GM12865 (cell line): ENCODE measurements around the gene FOXP1.

Source experiments
- DNase-seq: peaks from one replicate; pipeline ENCODE4 v3.0.0; 2010; ENCODE audit warnings: low read depth
- H3K4me3 ChIP-seq: 2 replicates; pipeline ENCODE4 v1.5.1; 2011; ENCODE audit warnings: mild to moderate bottlenecking, low read depth, low read length, control low read depth
- CTCF ChIP-seq: IDR thresholded peaks from 2 replicates; pipeline ENCODE4 v1.5.1; 2011; ENCODE audit warnings: low read length, control low read depth, low read depth, inconsistent platforms; ENCODE audit not compliant: insufficient read depth; ENCODE audit errors: missing control alignments

FOXP1 gene

GRCh38 chr3:71258116-71258515 is 325.4 kb downstream of the FOXP1 start:
- no peak overlapping the region for H3K4me3 ChIP-seq
- no peak for DNase-seq
- no peak for TF ChIP-seq CTCF

GRCh38 chr3:71255498-71255897 is 328.0 kb downstream of the FOXP1 start:
- DNase-seq = no peak
- TF ChIP-seq CTCF = no peak
- H3K4me3 ChIP-seq = no peak overlapping the region

- no peak for DNase-seq
- TF ChIP-seq CTCF = no peak
Observed at GRCh38 chr3:71254281-71255057, 329.1 kb downstream of the FOXP1 start.

GRCh38 chr3:71253169-71253568 is 330.4 kb downstream of the FOXP1 start:
- H3K4me3 ChIP-seq = no peak overlapping the region
- TF ChIP-seq CTCF = no peak
- DNase-seq = no peak

More at GRCh38 chr3:71254281-71255057, 329.1 kb downstream of the FOXP1 start:
- H3K4me3 ChIP-seq = no peak overlapping the region

GRCh38 chr3:71252466-71252865 is 331.1 kb downstream of the FOXP1 start:
- no peak overlapping the region for H3K4me3 ChIP-seq
- no peak for DNase-seq
- TF ChIP-seq CTCF = no peak

- no peak overlapping the region for H3K4me3 ChIP-seq
- no peak for TF ChIP-seq CTCF
- DNase-seq = no peak
Observed at GRCh38 chr3:71251156-71251775, 332.3 kb downstream of the FOXP1 start.
